ENCODE results near the gene SOX8. TPM values are rescaled to one million over a fixed set of nuclear protein-coding genes. Genes with fewer than 3 reads are reported as not detected.

Gene SOX8
- total RNA-seq, 1 experiment from 2014 or later, result 0.47 TPM

GRCh38 chr16:990516-991291 is 9.1 kb downstream of the SOX8 start:
- Histone ChIP-seq H3K4me1 (ENCODE audit: insufficient read depth, low read length) (no peaks in the 10 kb centered on the region), H3K27me3 (ENCODE audit: low read length) (no peaks in the 10 kb centered on the region), H4K20me1 (ENCODE audit: low read length) (no peaks in the 10 kb centered on the region), H3K79me2 (ENCODE audit: low read length) (no peaks in the 10 kb centered on the region), H3F3A (ENCODE audit: low read length, unreplicated experiment) (no peaks in the 10 kb centered on the region), H3K27ac (ENCODE audit: low read length) (no peak overlapping the region), H3K9ac (ENCODE audit: low read length) (no peak overlapping the region), H3K4me3 (ENCODE audit: low read length) (no peak overlapping the region), H3K9me2 (replicated peaks; ENCODE audit: low read length) (no peaks in the 10 kb centered on the region), H3K36me3 (ENCODE audit: low read depth, low read length) (no peaks in the 10 kb centered on the region), H3K4me2 (ENCODE audit: low read length) (no peak overlapping the region), H2AFZ (ENCODE audit: low read length) (no peak overlapping the region), H3K9me3 (ENCODE audit: low read length) (no peaks in the 10 kb centered on the region)
- no peak for ATAC-seq
- POLR2A ChIA-PET (ENCODE audit: unreplicated experiment), result no interaction called here
- intact Hi-C loops (cut with micrococcal nuclease), result no loop called here
- TF ChIP-seq EZH2phosphoT487 (IDR thresholded peaks at IDR 0.05; ENCODE audit: borderline replicate concordance, low read length), result no peak
- TF ChIP-seq CTCF (conservative IDR thresholded peaks at IDR 0.05; ENCODE audit: low read depth, low read length), result no peak
- no peak for TF ChIP-seq EZH2 (IDR thresholded peaks at IDR 0.05; ENCODE audit: low read length, unreplicated experiment)
- no peak for DNase-seq
- no TSS peak for BruUV-seq (replicated peaks)
- CTCF ChIA-PET, result no interaction called here

GRCh38 chr16:991345-991744 is 9.8 kb downstream of the SOX8 start:
- H3K9me2 ChIP-seq (replicated peaks; ENCODE audit: low read length), result no peaks in the 10 kb centered on the region
- no peak overlapping the region for H3K4me2 ChIP-seq (ENCODE audit: low read length)
- BruUV-seq (replicated peaks), result no TSS peak
- no peaks in the 10 kb centered on the region for H3K27me3 ChIP-seq (ENCODE audit: low read length)
- H3K9ac ChIP-seq (ENCODE audit: low read length), result no peak overlapping the region
- H2AFZ ChIP-seq (ENCODE audit: low read length), result no peak overlapping the region
- H3K27ac ChIP-seq (ENCODE audit: low read length), result no peak overlapping the region
- no peak for DNase-seq
- H3K9me3 ChIP-seq (ENCODE audit: low read length), result no peaks in the 10 kb centered on the region
- no peak overlapping the region for H3K4me3 ChIP-seq (ENCODE audit: low read length)
- ChIA-PET POLR2A (ENCODE audit: unreplicated experiment) (no interaction called here), CTCF (no interaction called here)
- H4K20me1 ChIP-seq (ENCODE audit: low read length), result no peaks in the 10 kb centered on the region
- H3K79me2 ChIP-seq (ENCODE audit: low read length), result no peaks in the 10 kb centered on the region
- H3K36me3 ChIP-seq (ENCODE audit: low read depth, low read length), result no peaks in the 10 kb centered on the region
- no peaks in the 10 kb centered on the region for H3F3A ChIP-seq (ENCODE audit: low read length, unreplicated experiment)
- H3K4me1 ChIP-seq (ENCODE audit: insufficient read depth, low read length), result no peaks in the 10 kb centered on the region
- TF ChIP-seq EZH2phosphoT487 (IDR thresholded peaks at IDR 0.05; ENCODE audit: borderline replicate concordance, low read length) (no peak), CTCF (conservative IDR thresholded peaks at IDR 0.05; ENCODE audit: low read depth, low read length) (no peak), EZH2 (IDR thresholded peaks at IDR 0.05; ENCODE audit: low read length, unreplicated experiment) (no peak)
- intact Hi-C loops (cut with micrococcal nuclease), result no loop called here
- ATAC-seq, result no peak

GRCh38 chr16:991773-992172 is 10.2 kb downstream of the SOX8 start:
- no peak for ATAC-seq
- H2AFZ ChIP-seq (ENCODE audit: low read length), result no peak overlapping the region

More at GRCh38 chr16:991773-992172, 10.2 kb downstream of the SOX8 start:
- H3K36me3 ChIP-seq (ENCODE audit: low read depth, low read length), result no peaks in the 10 kb centered on the region
- no peaks in the 10 kb centered on the region for H3F3A ChIP-seq (ENCODE audit: low read length, unreplicated experiment)
- no peaks in the 10 kb centered on the region for H3K27me3 ChIP-seq (ENCODE audit: low read length)
- H3K9ac ChIP-seq (ENCODE audit: low read length), result no peak overlapping the region
- no peak for TF ChIP-seq EZH2 (IDR thresholded peaks at IDR 0.05; ENCODE audit: low read length, unreplicated experiment)
- no peak for TF ChIP-seq CTCF (conservative IDR thresholded peaks at IDR 0.05; ENCODE audit: low read depth, low read length)
- no peak for TF ChIP-seq EZH2phosphoT487 (IDR thresholded peaks at IDR 0.05; ENCODE audit: borderline replicate concordance, low read length)
- H3K4me1 ChIP-seq (ENCODE audit: insufficient read depth, low read length), result no peaks in the 10 kb centered on the region
- POLR2A ChIA-PET (ENCODE audit: unreplicated experiment), result no interaction called here
- H3K9me3 ChIP-seq (ENCODE audit: low read length), result no peaks in the 10 kb centered on the region
- H3K79me2 ChIP-seq (ENCODE audit: low read length), result no peaks in the 10 kb centered on the region
- H3K9me2 ChIP-seq (replicated peaks; ENCODE audit: low read length), result no peaks in the 10 kb centered on the region
- BruUV-seq (replicated peaks), result no TSS peak
- CTCF ChIA-PET, result no interaction called here
- no peak for DNase-seq
- H3K4me3 ChIP-seq (ENCODE audit: low read length), result no peak overlapping the region
- H3K27ac ChIP-seq (ENCODE audit: low read length), result no peak overlapping the region
- H4K20me1 ChIP-seq (ENCODE audit: low read length), result no peaks in the 10 kb centered on the region
- intact Hi-C loops (cut with micrococcal nuclease), result no loop called here
- no peak overlapping the region for H3K4me2 ChIP-seq (ENCODE audit: low read length)

All from PC-3 (cell line).